Measurements from ENCODE around the gene PRKCB. TPM values are rescaled to one million over a fixed set of nuclear protein-coding genes. Genes with fewer than 3 reads are reported as not detected.
A peak's percentile ranks its signal among the peaks of the same experiment; 100 is the strongest.

Gene PRKCB
- total RNA-seq, 1 experiment from 2014 or later = not detected

DNA sequence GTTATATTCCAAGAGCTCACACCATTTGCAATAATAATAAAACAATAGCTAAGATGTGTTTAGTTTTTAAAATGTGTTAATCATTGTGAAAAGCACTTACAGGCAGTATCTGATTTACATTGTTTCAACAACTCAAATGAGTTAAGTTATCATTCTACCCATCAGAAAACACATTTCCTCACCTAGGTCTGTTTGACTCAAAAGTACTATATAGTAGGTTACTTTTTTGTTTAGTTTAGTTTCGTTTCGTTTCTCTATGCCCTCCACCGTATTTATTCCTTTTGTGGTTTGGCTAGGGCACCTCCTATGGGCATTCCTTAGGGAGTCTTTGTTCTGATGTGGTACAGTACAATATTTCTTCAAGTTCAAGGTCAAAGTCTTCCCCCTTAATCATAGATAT, 201.6 kb downstream of the PRKCB start:
- CTCF ChIA-PET = no interaction called here
- ATAC-seq = no peak
- Histone ChIP-seq H3F3A (ENCODE audit: low read length, unreplicated experiment) (no peaks in the 10 kb centered on the region), H2AFZ (ENCODE audit: low read length) (no peak overlapping the region), H3K4me2 (ENCODE audit: low read length) (no peak overlapping the region), H3K79me2 (ENCODE audit: low read length) (no peaks in the 10 kb centered on the region), H3K9me3 (ENCODE audit: low read length) (no peaks in the 10 kb centered on the region), H3K9ac (ENCODE audit: low read length) (no peak overlapping the region), H3K9me2 (replicated peaks; ENCODE audit: low read length) (no peaks in the 10 kb centered on the region), H3K36me3 (ENCODE audit: low read depth, low read length) (no peaks in the 10 kb centered on the region), H3K4me1 (ENCODE audit: insufficient read depth, low read length) (no peaks in the 10 kb centered on the region), H3K4me3 (ENCODE audit: low read length) (no peak overlapping the region), H3K27ac (ENCODE audit: low read length) (no peak overlapping the region), H4K20me1 (ENCODE audit: low read length) (no peaks in the 10 kb centered on the region), H3K27me3 (ENCODE audit: low read length) (no peaks in the 10 kb centered on the region)
- no peak for DNase-seq
- BruUV-seq (replicated peaks) = no TSS peak
- intact Hi-C loops (cut with micrococcal nuclease) = loop anchor here (5.0 kb wide), 1 partner anchor 360 kb away; the partner anchor contains the start of gene PLK1
- no peak for TF ChIP-seq EZH2 (IDR thresholded peaks at IDR 0.05; ENCODE audit: low read length, unreplicated experiment)
- no peak for TF ChIP-seq EZH2phosphoT487 (IDR thresholded peaks at IDR 0.05; ENCODE audit: borderline replicate concordance, low read length)
- no peak for TF ChIP-seq CTCF (conservative IDR thresholded peaks at IDR 0.05; ENCODE audit: low read depth, low read length)
- POLR2A ChIA-PET (ENCODE audit: unreplicated experiment) = no interaction called here

- Histone ChIP-seq H3K9me3 (ENCODE audit: low read length) (no peaks in the 10 kb centered on the region), H3K27me3 (ENCODE audit: low read length) (no peaks in the 10 kb centered on the region), H3K4me2 (ENCODE audit: low read length) (no peak overlapping the region), H3K9me2 (replicated peaks; ENCODE audit: low read length) (no peaks in the 10 kb centered on the region), H3K9ac (ENCODE audit: low read length) (no peak overlapping the region), H3K27ac (ENCODE audit: low read length) (no peak overlapping the region), H3K36me3 (ENCODE audit: low read depth, low read length) (no peaks in the 10 kb centered on the region), H2AFZ (ENCODE audit: low read length) (no peak overlapping the region), H3K4me3 (ENCODE audit: low read length) (no peak overlapping the region), H3F3A (ENCODE audit: low read length, unreplicated experiment) (no peaks in the 10 kb centered on the region), H3K79me2 (ENCODE audit: low read length) (no peaks in the 10 kb centered on the region), H4K20me1 (ENCODE audit: low read length) (no peaks in the 10 kb centered on the region), H3K4me1 (ENCODE audit: insufficient read depth, low read length) (no peaks in the 10 kb centered on the region)
- no TSS peak for BruUV-seq (replicated peaks)
- CTCF ChIA-PET = no interaction called here
- ATAC-seq (peak; percentile 66), DNase-seq (peak; percentile 71)
- intact Hi-C loops (cut with micrococcal nuclease) = loop anchor here (1.0 to 2.0 kb wide), 2 partner anchors 211 to 462 kb away; no protein-coding TSS in a partner anchor
- POLR2A ChIA-PET (ENCODE audit: unreplicated experiment) = no interaction called here
- TF ChIP-seq EZH2phosphoT487 (IDR thresholded peaks at IDR 0.05; ENCODE audit: borderline replicate concordance, low read length) (no peak), EZH2 (IDR thresholded peaks at IDR 0.05; ENCODE audit: low read length, unreplicated experiment) (no peak), CTCF (conservative IDR thresholded peaks at IDR 0.05; ENCODE audit: low read depth, low read length) (peak; percentile 78)
Observed at GRCh38 chr16:24041834-24042631, 206.2 kb downstream of the PRKCB start.

GRCh38 chr16:24044467-24044866, 208.7 kb downstream of the PRKCB start:
- no peaks in the 10 kb centered on the region for H3F3A ChIP-seq (ENCODE audit: low read length, unreplicated experiment)
- H3K9me2 ChIP-seq (replicated peaks; ENCODE audit: low read length) = no peaks in the 10 kb centered on the region
- no peaks in the 10 kb centered on the region for H3K36me3 ChIP-seq (ENCODE audit: low read depth, low read length)
- no peak overlapping the region for H3K4me3 ChIP-seq (ENCODE audit: low read length)
- ATAC-seq (no peak), DNase-seq (no peak)
- H3K9ac ChIP-seq (ENCODE audit: low read length) = no peak overlapping the region
- peaks cover 3% of the 10 kb centered on the region; the same call in 1 of the 2 replicates for H3K27me3 ChIP-seq (ENCODE audit: low read length)
- no peak overlapping the region for H3K27ac ChIP-seq (ENCODE audit: low read length)
- H3K9me3 ChIP-seq (ENCODE audit: low read length) = no peaks in the 10 kb centered on the region
- no peaks in the 10 kb centered on the region for H3K79me2 ChIP-seq (ENCODE audit: low read length)
- H2AFZ ChIP-seq (ENCODE audit: low read length) = no peak overlapping the region
- TF ChIP-seq EZH2phosphoT487 (IDR thresholded peaks at IDR 0.05; ENCODE audit: borderline replicate concordance, low read length) (no peak), CTCF (conservative IDR thresholded peaks at IDR 0.05; ENCODE audit: low read depth, low read length) (no peak), EZH2 (IDR thresholded peaks at IDR 0.05; ENCODE audit: low read length, unreplicated experiment) (no peak)
- POLR2A ChIA-PET (ENCODE audit: unreplicated experiment) = no interaction called here
- intact Hi-C loops (cut with micrococcal nuclease) = no loop called here
- H3K4me2 ChIP-seq (ENCODE audit: low read length) = no peak overlapping the region
- H4K20me1 ChIP-seq (ENCODE audit: low read length) = no peaks in the 10 kb centered on the region
- BruUV-seq (replicated peaks) = no TSS peak
- no peaks in the 10 kb centered on the region for H3K4me1 ChIP-seq (ENCODE audit: insufficient read depth, low read length)
- CTCF ChIA-PET = no interaction called here

Measured in PC-3 (cell line).